GM19328 (cell line): Measurements from ENCODE around the gene TP53RK.

ENCODE experiments used
- ATAC-seq: cut with Tn5 transposase; IDR thresholded peaks from one replicate; pipeline ENCODE4 v1.9.1; 2021; ENCODE audit warnings: mild to moderate bottlenecking, moderate library complexity; ENCODE audit not compliant: unreplicated experiment

Gene TP53RK

GRCh38 chr20:46689082-46689753 is at the start of gene TP53RK:
Gene TP53RK, minus strand, starts transcription at chr20:46689444. Its CDS starts 30 bp downstream, at chr20:46689414.
- ATAC-seq = peak; percentile 94

- no peak for ATAC-seq
Observed at GRCh38 chr20:46735436-46735835, 46.2 kb upstream of the TP53RK start.

DNA sequence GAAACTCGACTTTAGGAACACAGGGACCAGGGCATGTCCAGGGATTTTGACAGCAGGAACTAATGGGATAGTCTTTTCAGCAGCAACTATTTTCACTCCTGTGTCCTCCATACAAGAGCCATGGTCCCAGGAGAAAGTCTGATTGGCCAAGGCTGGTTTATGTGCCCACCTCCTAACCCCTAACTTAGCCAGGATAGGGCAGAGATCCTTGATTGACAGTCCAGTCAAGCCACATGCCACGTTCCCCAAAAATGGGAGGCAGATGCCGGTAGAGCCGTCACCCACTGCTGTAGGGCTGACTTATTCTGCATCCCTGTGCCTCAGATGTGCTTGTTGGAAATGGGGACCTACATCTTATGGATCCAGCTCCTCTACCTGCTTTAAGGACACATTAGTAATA is 42.5 kb upstream of the TP53RK start:
- no peak for ATAC-seq

GRCh38 chr20:46725186-46726165 is 36.2 kb upstream of the TP53RK start:
- ATAC-seq = no peak

GRCh38 chr20:46724343-46724959 is 35.2 kb upstream of the TP53RK start:
- no peak for ATAC-seq

DNA sequence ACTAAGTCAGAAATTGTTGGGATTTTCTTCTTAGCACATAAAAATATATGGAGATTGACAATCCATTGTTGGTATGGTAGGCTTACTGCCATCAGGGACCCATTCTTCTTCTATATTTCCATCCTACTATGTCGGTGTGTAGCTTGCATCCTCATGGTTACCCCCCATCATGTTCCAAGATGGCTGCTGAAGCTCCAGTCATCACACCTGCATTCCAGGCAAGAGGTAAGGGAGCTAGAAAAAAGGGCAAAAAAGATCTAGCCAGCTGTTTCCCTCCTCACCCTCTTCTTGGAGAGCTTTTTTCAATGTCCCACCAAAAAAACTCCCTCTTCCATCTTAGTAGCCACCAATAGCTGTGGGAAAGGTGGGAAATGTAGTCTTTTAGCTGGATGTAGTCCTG is 33.8 kb upstream of the TP53RK start:
- ATAC-seq = no peak

- ATAC-seq = no peak
Observed at GRCh38 chr20:46722450-46722849, 33.2 kb upstream of the TP53RK start.

DNA sequence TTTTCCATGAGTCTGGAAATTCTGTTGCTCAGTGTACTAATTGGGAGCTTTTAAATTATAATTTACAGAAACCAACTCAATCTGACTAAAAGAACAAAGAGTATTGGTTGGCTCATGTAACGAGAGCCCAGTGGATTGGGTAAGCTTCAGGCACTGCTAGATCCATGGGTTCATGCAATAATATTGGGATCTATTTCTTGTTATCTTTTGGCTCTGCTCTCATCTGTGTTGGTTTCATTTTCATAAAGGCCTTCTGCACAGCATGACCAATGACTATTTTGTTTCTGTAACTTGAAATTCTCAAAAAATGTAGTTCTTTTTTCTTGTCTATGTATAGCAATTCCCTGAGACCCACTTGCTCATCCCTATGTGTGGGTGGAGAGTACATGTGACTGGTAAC is 32.2 kb upstream of the TP53RK start:
- ATAC-seq = no peak

GRCh38 chr20:46720776-46721425 is 31.7 kb upstream of the TP53RK start:
- ATAC-seq = no peak

GRCh38 chr20:46720019-46720418 is 30.8 kb upstream of the TP53RK start:
- no peak for ATAC-seq

DNA sequence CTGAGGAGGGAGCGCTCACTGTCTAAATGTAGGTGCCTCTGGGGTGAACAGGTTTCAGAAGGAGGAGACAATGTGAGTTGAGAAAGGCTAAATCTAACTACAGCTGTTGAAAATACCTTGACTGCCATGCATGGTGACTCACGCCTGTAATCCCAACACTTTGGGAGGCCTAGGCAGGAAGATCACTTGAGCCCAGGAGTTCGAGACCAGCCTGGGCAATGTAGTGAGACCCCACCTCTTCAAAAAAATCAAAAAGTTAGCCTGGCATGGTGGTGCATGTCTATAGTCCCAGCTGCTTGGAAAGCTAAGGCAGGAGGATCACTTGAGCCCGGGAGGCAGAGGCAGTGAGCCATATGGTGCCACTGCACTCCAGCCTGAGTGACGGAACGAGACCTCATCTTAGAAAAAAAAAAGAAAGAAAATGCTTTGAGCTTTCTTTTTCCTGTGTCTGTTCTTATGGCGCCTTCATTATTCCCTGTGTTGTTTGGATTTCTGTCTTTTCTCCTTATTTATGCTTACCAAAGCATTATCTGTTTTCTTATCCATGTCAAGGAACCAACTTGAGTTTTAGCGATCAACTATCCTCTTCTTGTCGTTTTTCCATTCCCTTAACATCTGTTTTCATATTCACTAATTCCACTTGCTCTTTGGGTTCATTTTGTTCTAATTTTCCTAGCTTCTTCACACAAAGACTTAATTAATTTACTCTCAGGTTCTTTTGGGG is 28.7 kb upstream of the TP53RK start:
- ATAC-seq = no peak

DNA sequence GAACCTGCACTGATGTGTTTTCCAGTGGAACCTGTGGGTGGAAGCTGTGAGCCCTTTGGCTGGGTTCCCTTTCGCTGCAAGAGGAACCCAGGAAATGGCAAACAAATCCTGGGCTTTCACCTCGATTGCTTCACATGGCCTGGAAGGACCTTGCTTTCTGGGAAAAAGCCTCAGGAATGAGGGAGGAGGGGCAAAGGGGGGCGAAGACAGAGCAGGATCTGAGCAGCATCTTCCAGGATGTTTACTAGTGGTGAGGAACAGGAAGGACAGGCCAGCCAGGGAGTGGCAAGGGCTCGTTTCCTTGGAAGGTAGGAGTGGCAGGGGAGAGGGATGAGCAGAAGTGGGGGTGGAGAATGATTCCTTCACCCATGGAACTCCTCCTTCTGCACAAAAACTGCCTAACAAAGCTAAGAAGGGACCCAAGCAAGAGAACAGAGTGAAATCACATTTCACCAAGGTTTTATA is 26.1 kb upstream of the TP53RK start:
- ATAC-seq = no peak

GRCh38 chr20:46713957-46714834 is 25.0 kb upstream of the TP53RK start:
- ATAC-seq = no peak

- no peak for ATAC-seq
Observed at GRCh38 chr20:46712056-46712636, 22.9 kb upstream of the TP53RK start.

DNA sequence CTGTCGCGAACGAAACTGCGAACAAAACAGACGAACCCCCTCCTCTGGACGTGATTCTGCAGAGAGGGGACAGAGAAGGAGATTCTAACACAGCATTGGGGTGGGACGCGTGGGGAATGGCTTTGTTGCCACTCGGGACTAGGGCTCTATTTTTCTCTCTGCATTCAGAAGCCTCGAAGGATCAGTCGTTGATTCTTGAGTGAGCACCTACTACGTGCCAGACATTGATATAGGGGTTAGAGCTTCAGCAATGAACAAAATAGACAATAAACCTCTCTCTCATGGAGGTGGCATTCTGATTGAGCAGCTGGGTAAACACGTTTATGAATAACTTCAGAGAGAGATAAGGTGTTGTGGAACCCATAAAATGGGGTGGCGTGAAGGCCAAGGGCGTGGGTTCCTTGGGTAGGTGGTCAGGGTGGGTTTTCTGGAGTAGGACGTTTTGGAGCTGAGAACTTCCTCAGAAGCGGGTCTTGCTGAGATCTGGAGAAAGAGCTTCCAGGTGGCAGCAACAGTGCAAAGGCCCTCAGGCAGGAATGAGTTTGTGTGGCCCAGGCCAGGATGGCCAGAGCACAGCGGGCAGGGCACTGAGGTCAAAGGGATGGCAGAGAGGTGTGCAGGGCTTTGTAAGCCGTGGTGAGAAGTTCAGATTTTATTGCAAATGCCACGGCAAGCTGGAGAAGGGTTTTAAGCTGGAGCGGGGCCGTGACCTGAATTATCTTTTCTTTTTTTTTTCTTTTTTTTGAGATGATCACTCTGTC is 21.1 kb upstream of the TP53RK start:
- no peak for ATAC-seq

- ATAC-seq = no peak
Observed at GRCh38 chr20:46709459-46710152, 20.4 kb upstream of the TP53RK start, which contains the start of gene SLC2A10. Gene SLC2A10, plus strand, starts transcription at chr20:46709649. Its CDS starts 88 bp downstream, at chr20:46709737.

DNA sequence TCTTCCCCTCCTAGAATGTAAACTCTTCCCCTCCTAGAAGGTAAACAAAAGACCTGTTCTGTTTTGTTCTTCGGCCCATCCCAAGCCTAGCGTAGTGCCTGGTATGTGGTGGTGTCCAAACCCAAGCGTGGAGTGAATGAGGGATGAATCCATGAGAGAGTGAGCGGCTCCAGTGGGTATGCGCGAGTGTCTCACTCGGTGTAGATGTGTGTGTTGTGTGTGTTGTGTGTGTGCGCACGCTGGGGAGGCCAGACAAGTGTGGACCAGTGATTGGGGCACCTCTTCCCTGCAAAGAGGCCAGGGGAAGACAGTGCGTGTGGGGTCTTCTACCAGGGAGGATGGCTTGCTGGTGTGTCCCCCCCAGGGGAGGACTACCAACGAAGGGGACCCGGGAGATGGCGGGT is 19.8 kb upstream of the TP53RK start:
- ATAC-seq = no peak
